ENCODE measurements around the gene PRDM16.
A peak's percentile ranks its signal among the peaks of the same experiment; 100 is the strongest.

The PRDM16 gene

GRCh38 chr1:3323796-3324703, 255.0 kb downstream of the PRDM16 start:
- Histone ChIP-seq H2AFZ (ENCODE audit: low read depth, low read length) (no peak overlapping the region), H2BK15ac (ENCODE audit: low read depth, poor library complexity, severe bottlenecking) (peak overlapping the region; percentile 27)

DNA sequence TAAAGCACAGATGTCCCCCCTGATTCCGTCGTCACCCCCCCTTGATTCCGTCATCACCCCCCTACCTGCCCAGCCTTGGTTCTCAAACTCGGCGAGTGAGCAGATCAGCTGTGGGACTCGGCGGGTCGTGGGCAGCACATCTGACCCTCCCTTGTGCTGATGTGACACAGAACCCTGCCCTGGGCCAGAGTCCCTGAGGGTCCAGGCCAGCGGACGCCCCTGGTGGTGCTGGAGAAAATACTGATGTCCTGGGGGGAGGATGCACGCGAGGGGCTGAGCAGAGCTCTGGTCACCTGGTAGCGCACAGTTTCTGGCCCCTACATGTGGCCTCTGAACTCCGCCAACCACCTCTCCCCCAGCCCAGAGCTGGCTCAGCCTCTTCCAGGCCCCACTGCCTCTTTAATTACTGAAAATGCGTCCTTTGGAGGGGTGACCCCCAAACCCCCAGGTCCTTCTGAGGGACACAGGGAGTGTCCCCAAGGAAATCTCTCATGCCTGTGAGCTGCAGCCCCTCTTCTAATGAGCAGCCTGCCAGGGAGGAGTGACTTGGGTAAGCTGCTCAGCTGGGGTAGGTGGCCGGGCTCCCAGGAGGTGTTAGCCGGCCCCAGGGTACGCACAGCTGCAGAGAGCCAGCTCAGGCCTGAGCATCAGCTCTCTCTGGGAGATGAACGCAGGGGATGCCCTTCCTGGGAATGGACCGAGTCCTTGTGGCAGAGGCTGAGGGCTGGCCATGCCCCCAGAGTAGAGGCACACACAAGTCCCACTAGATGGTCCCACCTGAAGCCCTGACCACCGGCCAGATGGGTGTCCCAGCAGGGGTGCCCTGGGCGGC, 255.9 kb downstream of the PRDM16 start:
- no peak overlapping the region for H3K14ac ChIP-seq (ENCODE audit: low read length in 2 of 2)
- H3K27ac ChIP-seq (ENCODE audit: low read length, poor library complexity, severe bottlenecking), result no peak overlapping the region
- H3K27me3 ChIP-seq (ENCODE audit: control insufficient read depth in 1 of 2, insufficient read depth in 1 of 2, low read length in 2 of 2), result peaks cover 26 to 49% of the 10 kb centered on the region in 2 experiments
- H3K9me3 ChIP-seq (ENCODE audit: control insufficient read depth, low read length), result no peaks in the 10 kb centered on the region
- 91% methylated on average over 15 of the region's 22 CpGs for WGBS
- H3K4me3 ChIP-seq (ENCODE audit: insufficient read depth in 1 of 2, low read depth in 1 of 2, low read length in 2 of 2), result no peak overlapping the region
- no peak overlapping the region for H3K4me2 ChIP-seq (ENCODE audit: low read length, poor library complexity, severe bottlenecking)
- no peak overlapping the region for H4K8ac ChIP-seq (ENCODE audit: low read length)
- DNase-seq, result no peak
- no peak overlapping the region for H2BK15ac ChIP-seq (ENCODE audit: low read depth, poor library complexity, severe bottlenecking)
- H2BK120ac ChIP-seq (ENCODE audit: low read depth, low read length), result no peak overlapping the region
- no peak overlapping the region for H2BK12ac ChIP-seq (ENCODE audit: low read length in 2 of 2)
- no peaks in the 10 kb centered on the region for H3K36me3 ChIP-seq (ENCODE audit: control insufficient read depth in 1 of 2, insufficient read depth in 2 of 2, low read depth in 1 of 2, low read length in 2 of 2)
- H3K4me1 ChIP-seq (ENCODE audit: control insufficient read depth, insufficient read depth, low read depth, low read length), result peaks cover 2% of the 10 kb centered on the region
- H3K79me1 ChIP-seq (replicated peaks; ENCODE audit: low read length, poor library complexity, severe bottlenecking), result no peaks in the 10 kb centered on the region
- H2AK5ac ChIP-seq (ENCODE audit: low read length, severe bottlenecking), result no peak overlapping the region
- no peak overlapping the region for H3K9ac ChIP-seq (ENCODE audit: low read length)
- no peak overlapping the region for H2BK5ac ChIP-seq (ENCODE audit: low read depth, low read length, poor library complexity, severe bottlenecking)
- no peak overlapping the region for H4K91ac ChIP-seq (ENCODE audit: low read length)
- no peak overlapping the region for H3K23ac ChIP-seq (ENCODE audit: low read length in 2 of 2)
- no peak overlapping the region for H3K4ac ChIP-seq (ENCODE audit: low read depth in 1 of 2, low read length in 2 of 2)
- H3K18ac ChIP-seq (ENCODE audit: low read depth in 1 of 2, low read length in 2 of 2), result no peak overlapping the region
- no peak overlapping the region for H2AFZ ChIP-seq (ENCODE audit: low read depth, low read length)

More at GRCh38 chr1:3323796-3324703, 255.0 kb downstream of the PRDM16 start:
- H3K14ac ChIP-seq (ENCODE audit: low read length in 2 of 2), result no peak overlapping the region
- no peak overlapping the region for H3K18ac ChIP-seq (ENCODE audit: low read depth in 1 of 2, low read length in 2 of 2)
- DNase-seq, result no peak
- H2BK5ac ChIP-seq (ENCODE audit: low read depth, low read length, poor library complexity, severe bottlenecking), result no peak overlapping the region
- no peak overlapping the region for H3K4me2 ChIP-seq (ENCODE audit: low read length, poor library complexity, severe bottlenecking)
- peaks cover 2% of the 10 kb centered on the region for H3K4me1 ChIP-seq (ENCODE audit: control insufficient read depth, insufficient read depth, low read depth, low read length)
- H3K36me3 ChIP-seq (ENCODE audit: control insufficient read depth in 1 of 2, insufficient read depth in 2 of 2, low read depth in 1 of 2, low read length in 2 of 2), result no peaks in the 10 kb centered on the region
- H2BK12ac ChIP-seq (ENCODE audit: low read length in 2 of 2), result no peak overlapping the region
- H3K9me3 ChIP-seq (ENCODE audit: control insufficient read depth, low read length), result no peaks in the 10 kb centered on the region
- H3K27ac ChIP-seq (ENCODE audit: low read length, poor library complexity, severe bottlenecking), result no peak overlapping the region
- 80% methylated on average over 21 of the region's 26 CpGs for WGBS
- H3K9ac ChIP-seq (ENCODE audit: low read length), result no peak overlapping the region
- no peak overlapping the region for H3K4ac ChIP-seq (ENCODE audit: low read depth in 1 of 2, low read length in 2 of 2)
- no peak overlapping the region for H2BK120ac ChIP-seq (ENCODE audit: low read depth, low read length)
- H3K27me3 ChIP-seq (ENCODE audit: control insufficient read depth in 1 of 2, insufficient read depth in 1 of 2, low read length in 2 of 2), result peaks cover 26 to 49% of the 10 kb centered on the region in 2 experiments
- H3K4me3 ChIP-seq (ENCODE audit: insufficient read depth in 1 of 2, low read depth in 1 of 2, low read length in 2 of 2), result no peak overlapping the region
- H3K23ac ChIP-seq (ENCODE audit: low read length in 2 of 2), result no peak overlapping the region
- H4K8ac ChIP-seq (ENCODE audit: low read length), result no peak overlapping the region
- no peaks in the 10 kb centered on the region for H3K79me1 ChIP-seq (replicated peaks; ENCODE audit: low read length, poor library complexity, severe bottlenecking)
- no peak overlapping the region for H4K91ac ChIP-seq (ENCODE audit: low read length)
- no peak overlapping the region for H2AK5ac ChIP-seq (ENCODE audit: low read length, severe bottlenecking)

GRCh38 chr1:3326516-3327388, 257.7 kb downstream of the PRDM16 start:
- Histone ChIP-seq H3K27me3 (ENCODE audit: control insufficient read depth in 1 of 2, insufficient read depth in 1 of 2, low read length in 2 of 2) (peaks cover 30 to 32% of the 10 kb centered on the region in 2 experiments), H2AK5ac (ENCODE audit: low read length, severe bottlenecking) (no peak overlapping the region), H2BK120ac (ENCODE audit: low read depth, low read length) (no peak overlapping the region), H2BK12ac (ENCODE audit: low read length in 2 of 2) (no peak overlapping the region), H3K18ac (ENCODE audit: low read depth in 1 of 2, low read length in 2 of 2) (no peak overlapping the region), H3K9me3 (ENCODE audit: control insufficient read depth, low read length) (no peaks in the 10 kb centered on the region), H4K8ac (ENCODE audit: low read length) (no peak overlapping the region), H3K27ac (ENCODE audit: low read length, poor library complexity, severe bottlenecking) (no peak overlapping the region), H3K4ac (ENCODE audit: low read depth in 1 of 2, low read length in 2 of 2) (no peak overlapping the region), H2BK5ac (ENCODE audit: low read depth, low read length, poor library complexity, severe bottlenecking) (no peak overlapping the region), H2AFZ (ENCODE audit: low read depth, low read length) (no peak overlapping the region), H4K91ac (ENCODE audit: low read length) (no peak overlapping the region), H3K4me2 (ENCODE audit: low read length, poor library complexity, severe bottlenecking) (no peak overlapping the region), H3K4me3 (ENCODE audit: insufficient read depth in 1 of 2, low read depth in 1 of 2, low read length in 2 of 2) (no peak overlapping the region), H3K9ac (ENCODE audit: low read length) (no peak overlapping the region), H3K79me1 (replicated peaks; ENCODE audit: low read length, poor library complexity, severe bottlenecking) (no peaks in the 10 kb centered on the region), H3K23ac (ENCODE audit: low read length in 2 of 2) (no peak overlapping the region), H3K4me1 (ENCODE audit: control insufficient read depth, insufficient read depth, low read depth, low read length) (no peaks in the 10 kb centered on the region), H2BK15ac (ENCODE audit: low read depth, poor library complexity, severe bottlenecking) (no peak overlapping the region), H3K36me3 (ENCODE audit: control insufficient read depth in 1 of 2, insufficient read depth in 2 of 2, low read depth in 1 of 2, low read length in 2 of 2) (no peaks in the 10 kb centered on the region), H3K14ac (ENCODE audit: low read length in 2 of 2) (no peak overlapping the region)
- 72% methylated on average over 21 of the region's 21 CpGs for WGBS
- no peak for DNase-seq
